MCF 10A (cell line): ENCODE data around the gene DDX47. TPM values are rescaled to one million over a fixed set of nuclear protein-coding genes. Genes with fewer than 3 reads are reported as not detected.

Experiments
- BruUV-seq: library from RNA; stranded (reverse); fragments of 400-500 nt; replicated peaks from 2 replicates; lab custom pipeline; 2021; lab: Mats Ljungman, UMichigan
- CTCF ChIA-PET: fragments of 300-600 bp; sonication (Branson Sonifier 250); formaldehyde crosslinking; extraction: SDS; loops from one replicate; lab custom pipeline; 2021; ENCODE audit warnings: antibody characterized with exemption, inconsistent platforms; lab: Yijun Ruan, JAX
- POLR2A ChIA-PET: fragments of 300-600, 350-650 bp; sonication (Branson Sonifier 250); formaldehyde crosslinking; extraction: SDS; loops from one replicate; lab custom pipeline; 2020; ENCODE audit warnings: antibody characterized with exemption, inconsistent platforms; lab: Yijun Ruan, JAX
- DNase-seq: peaks from one replicate; pipeline ENCODE4 v3.0.0-alpha.2; 2018; ENCODE audit not compliant: unreplicated experiment
- H3K27ac Mint-ChIP-seq: one replicate; pipeline ENCODE4 v1.8.0; 2022; ENCODE audit warnings: mild to moderate bottlenecking, low read depth, mixed read lengths; ENCODE audit not compliant: unreplicated experiment
- H3K27me3 Mint-ChIP-seq: one replicate; pipeline ENCODE4 v1.8.0; 2022; ENCODE audit warnings: mixed read lengths; ENCODE audit not compliant: insufficient read depth, unreplicated experiment
- H3K36me3 Mint-ChIP-seq: one replicate; pipeline ENCODE4 v1.8.0; 2022; ENCODE audit warnings: mild to moderate bottlenecking, moderate library complexity, mixed read lengths; ENCODE audit not compliant: insufficient read depth, unreplicated experiment
- H3K4me1 Mint-ChIP-seq: one replicate; pipeline ENCODE4 v1.8.0; 2022; ENCODE audit warnings: mixed read lengths; ENCODE audit not compliant: insufficient read depth, unreplicated experiment
- H3K4me3 Mint-ChIP-seq: one replicate; pipeline ENCODE4 v1.8.0; 2022; ENCODE audit warnings: mild to moderate bottlenecking, moderate library complexity, mixed read lengths; ENCODE audit not compliant: unreplicated experiment
- H3K9me3 Mint-ChIP-seq: one replicate; pipeline ENCODE4 v1.8.0; 2022; ENCODE audit warnings: mixed read lengths; ENCODE audit not compliant: unreplicated experiment
- CTCF ChIP-seq: fragments of 200-600 bp; IDR thresholded peaks from one replicate; pipeline ENCODE4 v1.8.0; 2022; ENCODE audit warnings: antibody characterized with exemption, mild to moderate bottlenecking; ENCODE audit not compliant: unreplicated experiment
- intact Hi-C: fragments of 100-400 bp; cut with micrococcal nuclease; formaldehyde crosslinking; loops from 2 replicates; pipeline ENCODE4 v1.14.1; 2022
- total RNA-seq: library from RNA; stranded (reverse); gene quantifications from 2 replicates; pipeline ENCODE4 v1.2.3, GENCODE V29; 2022

DDX47 gene
- total RNA-seq, 1 experiment from 2014 or later = 47.7 TPM

- no peak for TF ChIP-seq CTCF
- Mint-ChIP-seq H3K36me3 (peaks cover 51% of the 10 kb centered on the region), H3K4me3 (peak overlapping the region; percentile 45), H3K9me3 (no peaks in the 10 kb centered on the region), H3K4me1 (peaks cover 56% of the 10 kb centered on the region), H3K27me3 (no peaks in the 10 kb centered on the region), H3K27ac (peak overlapping the region; percentile 80)
- intact Hi-C loops = loop anchor here (5.0 kb wide), 2 partner anchors 142 to 377 kb away; no protein-coding TSS in a partner anchor
- peak; percentile 91 for DNase-seq
- ChIA-PET CTCF (interaction anchor here (0.6 to 5.7 kb wide), 18 partner anchors 8 to 1786 kb away, joined by 3 to 61 read pairs (median 9); partner anchors contain the start of genes DDX47 and GPRC5A), POLR2A (interaction anchor here (0.6 to 6.0 kb wide), 27 partner anchors 10 to 382 kb away, joined by 3 to 123 read pairs (median 4); partner anchors contain the start of genes DDX47, EMP1 and GPRC5A)
- BruUV-seq = no TSS peak
Measured at GRCh38 chr12:12835378-12836146, 22.4 kb downstream of the DDX47 start.

DNA sequence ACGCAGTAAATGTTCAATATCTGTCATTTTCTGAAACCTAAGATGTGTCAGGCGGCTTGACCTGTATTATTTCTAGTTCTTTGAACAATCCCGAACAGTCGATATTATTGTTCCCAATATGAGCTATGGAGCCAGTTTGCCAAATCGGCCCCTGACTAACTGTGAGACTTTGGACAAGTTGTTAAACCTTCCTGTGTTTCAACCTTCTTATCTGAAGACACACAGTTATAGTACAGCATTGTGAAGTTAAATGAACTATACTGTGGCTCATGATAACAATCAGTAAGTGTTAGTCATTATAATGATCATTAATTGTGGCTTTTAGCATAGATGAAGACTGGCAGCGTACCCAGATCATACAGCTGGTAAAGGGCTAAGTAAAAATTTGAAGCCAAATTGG is 23.4 kb downstream of the DDX47 start:
- H3K9me3 Mint-ChIP-seq = no peaks in the 10 kb centered on the region
- H3K36me3 Mint-ChIP-seq = peaks cover 41% of the 10 kb centered on the region
- BruUV-seq = no TSS peak
- H3K27ac Mint-ChIP-seq = peak overlapping the region; percentile 80
- ChIA-PET CTCF (interaction anchor here (0.6 to 5.7 kb wide), 32 partner anchors 9 to 1012 kb away, joined by 3 to 61 read pairs (median 5); partner anchors contain the start of gene GPRC5A), POLR2A (interaction anchor here (0.7 to 6.0 kb wide), 19 partner anchors 8 to 139 kb away, joined by 3 to 123 read pairs (median 6); partner anchors contain the start of genes DDX47 and GPRC5A)
- no peak overlapping the region for H3K4me3 Mint-ChIP-seq
- intact Hi-C loops = loop anchor here (5.0 kb wide), 2 partner anchors 141 to 376 kb away; no protein-coding TSS in a partner anchor
- no peaks in the 10 kb centered on the region for H3K27me3 Mint-ChIP-seq
- TF ChIP-seq CTCF = no peak
- DNase-seq = no peak
- peaks cover 56% of the 10 kb centered on the region for H3K4me1 Mint-ChIP-seq

- no peak overlapping the region for H3K4me3 Mint-ChIP-seq
- TF ChIP-seq CTCF = peak; percentile 62
- intact Hi-C loops = loop anchor here (1.0 to 5.0 kb wide), 3 partner anchors 54 to 375 kb away; partner anchors contain the start of gene GPRC5A
- H3K27me3 Mint-ChIP-seq = no peaks in the 10 kb centered on the region
- ChIA-PET POLR2A (interaction anchor here (0.6 to 6.0 kb wide), 21 partner anchors 8 to 143 kb away, joined by 3 to 123 read pairs (median 6); partner anchors contain the start of genes DDX47 and GPRC5A), CTCF (interaction anchor here (0.6 to 5.7 kb wide), 46 partner anchors 10 to 1012 kb away, joined by 3 to 61 read pairs (median 5); partner anchors contain the start of gene GPRC5A)
- peaks cover 34% of the 10 kb centered on the region for H3K36me3 Mint-ChIP-seq
- BruUV-seq = no TSS peak
- H3K9me3 Mint-ChIP-seq = no peaks in the 10 kb centered on the region
- H3K4me1 Mint-ChIP-seq = peaks cover 56% of the 10 kb centered on the region
- H3K27ac Mint-ChIP-seq = peak overlapping the region; percentile 30
- peak; percentile 83 for DNase-seq
Measured at GRCh38 chr12:12837025-12837812, 24.1 kb downstream of the DDX47 start.
